GM19395 (cell line): Measurements from ENCODE around the gene KIRREL3.
A peak's percentile ranks its signal among the peaks of the same experiment; 100 is the strongest.

Experiments used
- ATAC-seq: cut with Tn5 transposase; IDR thresholded peaks from one replicate; pipeline ENCODE4 v1.9.1; 2021; ENCODE audit warnings: mild to moderate bottlenecking, moderate library complexity; ENCODE audit not compliant: unreplicated experiment

Gene KIRREL3

GRCh38 chr11:126720539-126721235, 279.9 kb downstream of the KIRREL3 start:
- ATAC-seq = no peak

- no peak for ATAC-seq
These were observed 280.8 kb downstream of the KIRREL3 start for GRCh38 chr11:126719740-126720139.

GRCh38 chr11:126718276-126718675, 282.3 kb downstream of the KIRREL3 start:
- ATAC-seq = no peak

GRCh38 chr11:126716456-126717083, 284.0 kb downstream of the KIRREL3 start:
- no peak for ATAC-seq

- ATAC-seq = no peak
These were observed 286.8 kb downstream of the KIRREL3 start for GRCh38 chr11:126713806-126714205.

- no peak for ATAC-seq
These were observed 288.5 kb downstream of the KIRREL3 start for GRCh38 chr11:126711977-126712625.

GRCh38 chr11:126710804-126711399, 289.7 kb downstream of the KIRREL3 start:
- ATAC-seq = no peak

- ATAC-seq = no peak
These were observed 293.1 kb downstream of the KIRREL3 start for GRCh38 chr11:126707498-126707897.

- no peak for ATAC-seq
These were observed 296.5 kb downstream of the KIRREL3 start for GRCh38 chr11:126704096-126704495.

GRCh38 chr11:126703662-126704061, 296.9 kb downstream of the KIRREL3 start:
- no peak for ATAC-seq

GRCh38 chr11:126702987-126703386, 297.6 kb downstream of the KIRREL3 start:
- ATAC-seq = no peak

- no peak for ATAC-seq
These were observed 298.3 kb downstream of the KIRREL3 start for GRCh38 chr11:126702165-126702720.

GRCh38 chr11:126701520-126701897, 299.1 kb downstream of the KIRREL3 start:
- ATAC-seq = no peak

- ATAC-seq = peak; percentile 65
These were observed 299.6 kb downstream of the KIRREL3 start for GRCh38 chr11:126700768-126701519.

GRCh38 chr11:126698576-126698975, 302.0 kb downstream of the KIRREL3 start:
- ATAC-seq = no peak

GRCh38 chr11:126697936-126698335, 302.6 kb downstream of the KIRREL3 start:
- no peak for ATAC-seq

- ATAC-seq = no peak
These were observed 303.6 kb downstream of the KIRREL3 start for GRCh38 chr11:126696982-126697381.

- no peak for ATAC-seq
These were observed 305.3 kb downstream of the KIRREL3 start for GRCh38 chr11:126695293-126695692.

GRCh38 chr11:126694065-126694625, 306.4 kb downstream of the KIRREL3 start:
- ATAC-seq = no peak

GRCh38 chr11:126687477-126687876, 313.1 kb downstream of the KIRREL3 start:
- ATAC-seq = no peak
